Kidney epithelial cell (primary cell): Measurements from ENCODE around the gene TMEM8B. TPM values are rescaled to one million over a fixed set of nuclear protein-coding genes. Genes with fewer than 3 reads are reported as not detected.

Source experiments
- DNase-seq: peaks from one replicate; pipeline ENCODE4 v3.0.0-alpha.2; 2010; ENCODE audit warnings: low read depth
- H3K27me3 ChIP-seq: 2 replicates; pipeline ENCODE4 v1.6.0; 2011; ENCODE audit warnings: low read length; ENCODE audit not compliant: control insufficient read depth, insufficient read depth
- H3K36me3 ChIP-seq: 2 replicates; pipeline ENCODE4 v1.5.1; 2011; ENCODE audit warnings: low read length; ENCODE audit not compliant: control insufficient read depth, insufficient read depth
- H3K4me3 ChIP-seq: 2 replicates; pipeline ENCODE4 v1.5.1; 2011; ENCODE audit warnings: low read depth, mild to moderate bottlenecking, control low read depth, low read length
- total RNA-seq: library from RNA; depleted of rRNA; stranded (reverse); fragments of >200 nt; gene quantifications from 2 replicates; pipeline ENCODE4 v1.2.3, GENCODE V29; 2015
- TF ChIP-seq, protein P1 (sequence below): IDR thresholded peaks from 2 replicates; pipeline ENCODE4 v1.5.1; 2011; ENCODE audit warnings: mild to moderate bottlenecking, moderate library complexity, low read length, control low read depth, inconsistent platforms; ENCODE audit not compliant: insufficient read depth, poor library complexity, severe bottlenecking

The TMEM8B gene
- total RNA-seq, 1 donor from 2014 or later: 5.9 TPM

DNA sequence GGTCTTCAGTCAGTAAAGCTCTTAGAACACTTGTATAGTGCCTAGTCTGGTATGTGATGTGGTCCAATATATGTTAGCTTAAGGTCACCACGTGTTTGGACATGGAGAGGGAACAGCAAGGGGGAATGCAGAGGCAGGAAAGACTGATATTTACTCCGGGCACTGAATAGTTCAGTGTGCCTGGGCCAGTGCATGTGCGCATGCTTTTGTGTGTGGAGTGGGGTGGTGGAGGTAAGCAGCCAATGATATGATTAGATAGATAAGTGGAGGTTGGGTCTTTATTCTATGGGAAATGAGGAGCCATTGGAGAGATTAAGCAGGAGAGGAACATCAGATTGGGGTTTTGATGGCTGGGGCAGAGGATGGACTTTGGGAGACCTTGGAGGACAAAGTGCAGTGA, 27.2 kb downstream of the TMEM8B start:
- no peak overlapping the region for H3K4me3 ChIP-seq
- no peak for DNase-seq
- H3K27me3 ChIP-seq: peaks cover 16% of the 10 kb centered on the region
- TF ChIP-seq, protein P1, sequence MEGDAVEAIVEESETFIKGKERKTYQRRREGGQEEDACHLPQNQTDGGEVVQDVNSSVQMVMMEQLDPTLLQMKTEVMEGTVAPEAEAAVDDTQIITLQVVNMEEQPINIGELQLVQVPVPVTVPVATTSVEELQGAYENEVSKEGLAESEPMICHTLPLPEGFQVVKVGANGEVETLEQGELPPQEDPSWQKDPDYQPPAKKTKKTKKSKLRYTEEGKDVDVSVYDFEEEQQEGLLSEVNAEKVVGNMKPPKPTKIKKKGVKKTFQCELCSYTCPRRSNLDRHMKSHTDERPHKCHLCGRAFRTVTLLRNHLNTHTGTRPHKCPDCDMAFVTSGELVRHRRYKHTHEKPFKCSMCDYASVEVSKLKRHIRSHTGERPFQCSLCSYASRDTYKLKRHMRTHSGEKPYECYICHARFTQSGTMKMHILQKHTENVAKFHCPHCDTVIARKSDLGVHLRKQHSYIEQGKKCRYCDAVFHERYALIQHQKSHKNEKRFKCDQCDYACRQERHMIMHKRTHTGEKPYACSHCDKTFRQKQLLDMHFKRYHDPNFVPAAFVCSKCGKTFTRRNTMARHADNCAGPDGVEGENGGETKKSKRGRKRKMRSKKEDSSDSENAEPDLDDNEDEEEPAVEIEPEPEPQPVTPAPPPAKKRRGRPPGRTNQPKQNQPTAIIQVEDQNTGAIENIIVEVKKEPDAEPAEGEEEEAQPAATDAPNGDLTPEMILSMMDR: no peak
- H3K36me3 ChIP-seq: no peaks in the 10 kb centered on the region

DNA sequence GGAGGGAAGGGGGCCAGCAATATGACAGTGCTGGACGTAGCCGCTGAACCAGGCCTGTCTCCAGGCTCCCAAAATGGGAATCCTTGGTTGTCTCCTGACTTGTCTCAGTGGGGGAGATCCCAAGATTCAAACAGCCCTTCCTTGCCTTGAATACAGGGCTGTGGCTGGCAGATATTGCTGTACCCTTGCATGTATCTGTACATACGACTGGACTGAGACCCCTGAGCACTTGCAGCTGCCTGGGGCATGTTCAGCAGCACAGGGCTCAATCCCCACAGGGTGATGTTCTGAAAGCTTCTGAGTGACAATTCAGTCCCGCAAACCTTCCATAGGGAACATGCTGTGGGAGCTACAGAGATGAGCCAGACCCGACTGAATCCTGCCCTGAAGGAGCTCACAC, 27.9 kb downstream of the TMEM8B start:
- TF ChIP-seq, protein P1: no peak
- Histone ChIP-seq H3K4me3 (no peak overlapping the region), H3K27me3 (peaks cover 22% of the 10 kb centered on the region), H3K36me3 (no peaks in the 10 kb centered on the region)
- DNase-seq: no peak

DNA sequence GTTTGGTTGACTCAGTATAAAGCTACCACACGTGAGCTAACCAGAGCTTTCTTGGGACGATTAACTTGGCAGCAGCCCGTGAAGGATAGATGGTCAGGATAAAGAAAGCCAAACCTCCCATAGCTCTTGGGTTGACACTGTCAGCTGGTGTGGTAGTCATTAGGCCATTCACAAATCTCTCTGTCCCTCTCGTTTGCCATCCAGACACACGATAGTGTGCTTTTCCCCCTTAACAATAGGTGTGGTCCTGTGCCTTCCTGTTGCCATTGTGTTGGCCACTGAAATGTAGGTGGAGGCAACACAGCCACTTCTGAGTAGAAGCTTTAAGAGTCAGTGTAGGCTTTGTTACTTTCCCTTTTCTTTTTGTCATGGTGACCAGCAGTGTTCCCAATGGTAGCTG, 29.4 kb downstream of the TMEM8B start:
- H3K27me3 ChIP-seq: peaks cover 27% of the 10 kb centered on the region
- DNase-seq: no peak
- H3K36me3 ChIP-seq: no peaks in the 10 kb centered on the region
- no peak overlapping the region for H3K4me3 ChIP-seq
- TF ChIP-seq, protein P1: no peak

DNA sequence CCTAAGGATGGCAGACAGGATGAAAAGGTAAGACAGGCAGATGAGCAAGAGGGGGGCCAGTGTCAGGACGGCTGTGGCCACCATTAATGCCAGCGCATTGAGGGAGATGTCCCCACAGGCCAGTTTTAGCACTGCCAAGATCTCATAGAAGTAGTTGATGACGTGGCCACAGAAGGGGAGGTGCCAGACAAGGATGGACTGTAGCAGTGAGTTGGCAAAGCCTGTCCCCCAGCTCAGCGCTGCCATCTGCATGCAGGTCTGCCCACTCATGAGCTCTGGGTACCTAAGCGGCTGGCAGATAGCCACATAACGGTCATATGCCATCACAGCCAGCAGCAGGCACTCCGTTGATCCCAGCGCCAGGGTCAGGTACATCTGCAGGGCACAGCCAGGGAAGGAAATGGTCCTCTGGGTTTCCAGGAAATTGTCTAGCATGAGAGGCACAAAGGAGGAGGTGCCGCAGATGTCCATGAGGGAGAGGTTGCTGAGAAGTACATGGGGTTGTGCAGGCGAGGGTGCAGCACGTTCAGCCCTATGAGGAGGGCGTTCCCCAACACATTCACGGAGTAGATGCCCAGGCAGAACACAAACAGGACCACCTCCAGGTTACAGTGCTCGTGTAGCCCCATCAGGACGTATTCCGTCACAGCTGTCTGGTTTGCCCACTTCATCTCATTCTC, 30.4 kb downstream of the TMEM8B start:
- Histone ChIP-seq H3K27me3 (peaks cover 31% of the 10 kb centered on the region), H3K36me3 (no peaks in the 10 kb centered on the region), H3K4me3 (no peak overlapping the region)
- TF ChIP-seq, protein P1: no peak
- no peak for DNase-seq

DNA sequence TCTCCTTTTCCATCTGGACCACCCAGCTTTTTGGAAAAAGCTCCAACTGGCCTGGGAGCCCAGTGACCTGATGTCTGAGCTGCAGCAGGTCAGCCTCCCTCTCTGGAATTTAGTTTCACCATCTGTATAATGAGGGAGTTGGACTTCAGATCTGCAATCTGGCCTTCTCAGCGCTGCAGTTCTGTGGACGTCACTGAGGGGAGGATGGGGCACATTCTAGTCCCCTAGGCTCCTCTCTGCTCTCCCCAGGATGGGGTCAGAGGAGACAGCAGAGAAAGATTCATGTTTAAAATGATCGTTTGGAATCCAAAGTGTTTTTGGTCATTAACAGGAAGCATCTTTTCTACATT, 30.9 kb downstream of the TMEM8B start:
- Histone ChIP-seq H3K27me3 (peaks cover 31% of the 10 kb centered on the region), H3K36me3 (no peaks in the 10 kb centered on the region), H3K4me3 (no peak overlapping the region)
- TF ChIP-seq, protein P1: no peak
- no peak for DNase-seq
